Airway epithelial cell (primary cell): ENCODE results near the gene HHAT. TPM values are rescaled to one million over a fixed set of nuclear protein-coding genes. Genes with fewer than 3 reads are reported as not detected.

Experiments used
- total RNA-seq: library from RNA; depleted of rRNA; stranded (reverse); fragments of >200 nt; gene quantifications from 2 replicates; pipeline ENCODE4 v1.2.3, GENCODE V29; 2015

Gene HHAT
- 1.7 and 3.3 TPM in 2 replicates for total RNA-seq

GRCh38 chr1:210328746-210329503 lies at the start of gene HHAT:
Gene HHAT, plus strand, starts transcription at chr1:210328902. Its CDS starts 20,074 bp downstream, at chr1:210348976.

Other genes starting within 250 kb of the HHAT start
- 5.9 and 7.6 TPM in 2 replicates for gene SERTAD4, start 96.1 kb upstream of the HHAT start, total RNA-seq